Keratinocyte (primary cell): ENCODE data around the gene ROBO3.

ENCODE experiments used
- CTCF ChIP-seq, 3 experiments: IDR thresholded peaks in 1 of 3; conservative IDR thresholded peaks in 1 of 3; optimal IDR thresholded peaks in 1 of 3; 2 replicates in 2 of 3; 3 replicates in 1 of 3; pipeline versions ENCODE3 to v1.5.1; 2011; ENCODE audit warnings: low read length in 3 of 3, mild to moderate bottlenecking in 3 of 3, moderate library complexity in 2 of 3, control low read depth in 1 of 3, inconsistent platforms in 1 of 3; ENCODE audit not compliant: insufficient read depth in 2 of 3; ENCODE audit errors: extremely low read depth in 1 of 3
- EZH2 ChIP-seq: IDR thresholded peaks from one replicate; pipeline ENCODE4 v1.6.1; 2012; ENCODE audit warnings: inconsistent platforms, mild to moderate bottlenecking, low read length, moderate library complexity

- TF ChIP-seq CTCF (optimal IDR thresholded peaks at IDR 0.05 in 1 of 3, IDR thresholded peaks at IDR 0.05 in 1 of 3, conservative IDR thresholded peaks at IDR 0.05 in 1 of 3; ENCODE audit: extremely low read depth in 1 of 3, insufficient read depth in 2 of 3, low read length in 3 of 3) (no peak), EZH2 (no peak)
These were observed 12.9 kb downstream of the ROBO3 start for GRCh38 chr11:124877910-124878758.
